Stimulated activated CD8-positive, alpha-beta memory T cell treated with anti-CD3 and anti-CD28 coated beads, Interleukin-4, amount 100 ng/mL, for 48 hours (primary cell): ENCODE measurements around the gene RAD50.
"Not testable (repeated sequence)": the region's sequence is repeated elsewhere in the genome, so short reads cannot be mapped to it uniquely, and the experiment has no call there.

Source experiments
- DNase-seq: peaks from one replicate; pipeline ENCODE4 v3.0.0-alpha.2; 2020

The RAD50 gene

DNA sequence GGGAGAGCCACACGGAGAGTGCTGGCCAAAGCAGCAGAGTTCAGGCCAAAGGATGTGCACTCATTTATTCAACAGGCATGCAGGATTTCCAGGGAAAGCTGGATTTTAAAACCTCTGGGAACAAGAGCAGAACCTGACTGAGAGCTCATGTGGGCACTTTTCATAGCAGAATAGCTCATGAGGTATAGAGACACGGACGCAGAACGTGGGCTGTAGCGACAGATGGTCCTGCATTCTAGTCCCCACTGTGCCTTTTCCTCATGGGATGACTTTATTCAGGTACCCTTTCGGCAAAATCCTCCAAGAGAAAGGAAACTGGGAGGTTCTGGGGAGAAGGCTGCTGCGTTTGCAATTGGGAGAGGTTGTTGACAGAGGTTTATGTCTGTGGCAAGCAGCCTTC, 122.4 kb downstream of the RAD50 start:
- DNase-seq: no peak

- no peak for DNase-seq
Measured at GRCh38 chr5:132679717-132680380, 123.1 kb downstream of the RAD50 start.

DNA sequence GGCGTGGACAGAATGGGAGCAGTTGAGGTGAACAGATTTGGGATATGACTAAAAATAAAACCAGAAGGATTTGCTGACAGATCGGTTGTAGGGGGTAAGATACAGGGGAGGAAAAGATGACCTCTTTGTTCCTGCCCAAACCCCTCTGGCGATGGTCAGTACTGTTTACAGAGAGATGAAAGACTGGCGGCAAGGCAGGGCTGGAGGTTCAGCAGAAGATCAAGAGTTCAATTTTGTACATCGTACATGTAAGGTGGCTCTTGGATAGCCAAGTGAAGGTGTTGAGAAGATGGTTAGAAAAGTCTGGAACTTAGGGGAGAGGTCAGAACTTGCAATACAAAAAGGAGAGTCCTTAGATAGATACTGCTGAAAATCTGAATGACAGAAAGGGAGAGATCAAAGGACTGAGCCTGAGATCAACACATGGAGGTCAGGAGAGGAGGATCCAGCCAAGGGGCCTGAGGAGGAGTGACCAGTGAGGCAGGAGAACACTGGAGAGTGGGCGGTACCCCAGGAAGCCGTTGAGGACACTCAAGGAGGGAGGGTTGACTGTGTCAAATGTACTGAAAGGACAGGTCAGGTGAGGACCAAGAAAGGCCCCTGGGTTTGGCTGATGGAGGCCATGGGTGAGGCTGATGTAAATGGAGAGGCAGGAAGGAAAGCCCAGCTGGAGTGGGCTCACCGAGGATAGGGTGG, 124.2 kb downstream of the RAD50 start:
- no peak for DNase-seq

- no peak for DNase-seq
Measured at GRCh38 chr5:132681476-132681831, 124.7 kb downstream of the RAD50 start.

- DNase-seq: no peak
Measured at GRCh38 chr5:132681983-132682382, 125.2 kb downstream of the RAD50 start.

- DNase-seq: no peak
Measured at GRCh38 chr5:132684491-132684890, 127.7 kb downstream of the RAD50 start.

- DNase-seq: no peak
Measured at GRCh38 chr5:132684922-132685720, 128.3 kb downstream of the RAD50 start.

- DNase-seq: no peak
Measured at GRCh38 chr5:132686193-132686592, 129.4 kb downstream of the RAD50 start.

- DNase-seq: peak; percentile 53
Measured at GRCh38 chr5:132687995-132688394, 131.2 kb downstream of the RAD50 start.

DNA sequence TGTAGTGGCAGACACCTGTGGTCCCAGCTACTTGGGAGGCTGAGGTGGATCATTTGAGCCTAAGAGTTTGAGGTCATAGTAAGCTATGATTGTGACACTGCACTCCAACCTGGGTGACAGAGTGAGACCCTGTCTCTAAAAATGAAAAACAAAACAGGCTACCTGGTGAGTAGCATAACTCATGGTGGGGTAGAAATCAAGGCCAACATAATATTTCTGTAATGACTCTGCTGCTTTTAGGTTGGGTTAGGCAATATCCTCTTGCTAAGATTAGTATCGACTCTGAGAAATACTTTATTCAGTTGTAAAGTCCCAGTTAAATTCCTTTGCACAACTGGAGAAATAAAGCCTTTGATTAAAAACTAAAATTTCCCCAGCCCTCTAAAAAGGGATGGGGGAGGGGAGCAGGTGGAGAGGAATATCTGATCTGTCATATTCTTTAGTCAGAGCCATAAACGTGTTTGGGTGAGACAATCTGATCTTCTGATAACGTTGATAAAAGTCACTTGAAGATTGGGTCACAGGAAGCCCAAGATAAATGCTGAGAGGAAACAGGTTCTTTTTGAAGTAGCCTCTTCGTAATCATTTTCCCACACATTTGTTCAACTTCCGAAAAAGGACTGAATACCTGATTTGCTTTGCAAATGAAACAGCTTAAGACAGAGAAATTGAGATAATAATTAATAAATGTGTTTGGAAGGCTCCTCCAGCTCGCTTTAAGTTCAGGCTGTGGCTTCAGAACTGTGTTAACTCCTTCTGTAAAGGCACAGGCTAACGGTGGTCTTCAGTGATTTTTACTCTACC, 132.0 kb downstream of the RAD50 start:
- DNase-seq: no peak

GRCh38 chr5:132689513-132689912, 132.7 kb downstream of the RAD50 start:
- no peak for DNase-seq

- DNase-seq: no peak
Measured at GRCh38 chr5:132690156-132690555, 133.4 kb downstream of the RAD50 start.

GRCh38 chr5:132691755-132692631, 135.2 kb downstream of the RAD50 start:
- DNase-seq: not testable (repeated sequence)

DNA sequence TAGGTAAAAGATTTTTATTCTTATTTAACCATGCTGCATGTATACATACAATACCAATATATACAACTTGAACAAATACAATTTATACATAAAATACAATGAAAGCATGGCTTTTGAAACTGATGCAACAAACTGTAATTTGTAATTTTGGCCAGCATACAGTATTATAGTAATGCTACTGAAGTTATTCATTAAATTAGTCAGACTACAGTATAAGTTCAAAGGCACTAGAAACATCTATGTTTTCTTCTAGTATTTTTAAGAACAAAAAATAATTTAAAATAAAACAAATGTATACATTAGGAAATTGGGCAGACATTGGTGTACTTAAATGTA, 135.8 kb downstream of the RAD50 start:
- no peak for DNase-seq
